Measurements from ENCODE around the gene CPNE1.

Gene CPNE1

DNA sequence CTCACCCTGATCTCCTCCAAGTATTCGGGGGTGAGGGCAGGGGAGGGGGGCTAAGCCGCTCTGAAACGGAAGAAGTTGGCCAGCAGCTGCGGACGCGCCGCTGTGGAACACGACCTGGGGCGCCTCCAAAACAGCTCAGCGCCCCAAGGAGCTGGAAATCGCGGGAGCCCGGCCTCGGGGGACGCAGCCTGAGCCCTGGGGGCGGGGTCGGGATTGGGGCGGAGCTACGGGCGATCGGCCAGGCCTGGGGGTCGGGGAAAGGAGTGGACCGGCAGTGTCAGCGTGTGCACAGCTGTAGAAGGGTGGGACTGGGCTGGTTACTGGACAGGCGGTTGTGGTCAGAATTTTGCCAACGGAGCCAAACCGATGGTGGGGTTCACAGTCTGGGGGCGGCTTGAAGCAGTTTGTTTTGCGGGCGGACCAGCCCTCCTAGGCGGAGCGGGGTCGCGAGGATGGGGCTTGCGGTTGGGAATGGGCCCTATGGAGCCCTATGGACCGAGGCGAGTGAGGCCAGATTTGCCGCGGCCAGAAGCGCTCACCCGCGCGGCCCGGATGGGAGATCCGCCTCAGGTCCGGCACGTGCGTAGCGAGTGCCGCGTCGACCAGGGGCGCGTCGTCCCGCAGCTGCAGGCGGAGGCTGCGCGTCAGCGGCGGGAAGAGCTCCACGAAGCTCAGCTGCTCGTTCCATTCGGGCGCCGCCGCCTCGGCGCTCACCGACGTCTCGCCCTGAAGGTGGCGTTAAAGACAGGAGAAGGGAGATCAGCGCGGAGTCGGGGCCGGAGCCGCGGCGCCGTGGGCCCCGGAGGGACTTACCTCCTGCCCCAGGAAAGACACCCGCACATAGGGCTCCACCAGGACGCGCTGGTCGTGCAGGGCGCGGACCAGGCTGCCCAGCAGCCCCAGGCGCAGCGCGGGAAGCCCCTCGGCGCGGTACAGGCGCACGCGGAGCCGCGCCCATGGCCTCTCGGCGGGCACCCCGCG lies 63.4 kb downstream of the CPNE1 start:
- peak; percentile 41 to 62 (median 62) for DNase-seq (ENCODE audit: low read depth in 3 of 3, low spot score in 1 of 3)

DNA sequence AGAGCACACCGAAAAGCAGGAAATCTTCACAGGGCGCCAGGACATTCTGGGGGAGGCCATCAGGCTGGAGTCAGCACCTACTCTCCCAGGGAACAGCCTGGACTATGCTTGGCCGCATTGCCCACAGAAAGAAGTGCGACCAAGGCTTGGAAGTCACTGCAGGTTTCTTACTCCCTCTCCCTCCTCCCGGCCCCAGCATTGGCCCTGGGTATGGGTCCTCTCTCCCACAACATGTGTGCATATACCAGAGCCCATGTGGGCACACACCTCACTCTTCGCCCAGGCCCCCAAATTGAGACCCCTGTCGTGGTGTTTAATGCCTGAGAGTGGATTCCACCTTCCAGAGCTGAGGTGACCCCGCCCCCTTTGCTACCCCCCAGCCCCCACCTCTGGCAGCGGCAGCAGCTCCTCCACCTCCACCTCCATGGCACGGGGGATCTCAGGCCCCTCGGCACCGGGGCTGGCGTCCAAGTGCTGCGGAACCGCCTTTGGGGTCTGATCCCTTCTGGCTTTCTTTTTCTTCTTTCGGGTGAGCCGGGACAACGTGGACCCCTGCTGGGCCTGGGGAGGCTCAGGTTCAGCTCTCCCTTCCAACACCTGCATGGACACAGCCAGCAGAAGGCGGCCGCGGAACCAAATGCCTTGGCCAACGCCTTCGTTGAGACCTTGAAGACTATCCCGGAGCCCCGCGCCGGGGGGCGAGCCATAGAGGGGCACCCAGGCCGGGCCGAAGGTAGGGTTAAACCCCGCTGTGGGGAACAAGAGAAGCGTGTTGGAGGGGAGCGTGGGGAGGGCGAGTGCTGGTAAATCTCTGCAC lies 64.3 kb downstream of the CPNE1 start:
- DNase-seq (ENCODE audit: low read depth in 3 of 3, low spot score in 1 of 3): no peak

DNA sequence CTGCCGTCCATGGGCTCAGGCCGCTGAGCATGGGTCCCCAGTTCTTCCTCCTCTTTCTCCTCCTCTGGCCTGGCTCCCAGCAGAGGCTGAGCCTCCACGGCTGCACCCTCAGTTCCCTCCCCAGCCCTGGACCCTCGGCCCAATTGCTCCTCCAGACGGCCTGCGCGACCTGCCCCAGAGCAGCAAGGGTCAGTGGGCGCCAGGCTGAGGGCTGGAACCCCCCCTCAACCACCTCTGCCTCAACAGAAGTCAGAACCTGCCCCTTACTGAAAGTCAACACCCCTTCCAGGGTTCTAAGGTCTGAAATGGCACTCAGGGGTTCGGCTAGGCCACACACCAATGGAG lies 65.0 kb downstream of the CPNE1 start:
- no peak for DNase-seq (ENCODE audit: low read depth in 3 of 3, low spot score in 1 of 3)

DNA sequence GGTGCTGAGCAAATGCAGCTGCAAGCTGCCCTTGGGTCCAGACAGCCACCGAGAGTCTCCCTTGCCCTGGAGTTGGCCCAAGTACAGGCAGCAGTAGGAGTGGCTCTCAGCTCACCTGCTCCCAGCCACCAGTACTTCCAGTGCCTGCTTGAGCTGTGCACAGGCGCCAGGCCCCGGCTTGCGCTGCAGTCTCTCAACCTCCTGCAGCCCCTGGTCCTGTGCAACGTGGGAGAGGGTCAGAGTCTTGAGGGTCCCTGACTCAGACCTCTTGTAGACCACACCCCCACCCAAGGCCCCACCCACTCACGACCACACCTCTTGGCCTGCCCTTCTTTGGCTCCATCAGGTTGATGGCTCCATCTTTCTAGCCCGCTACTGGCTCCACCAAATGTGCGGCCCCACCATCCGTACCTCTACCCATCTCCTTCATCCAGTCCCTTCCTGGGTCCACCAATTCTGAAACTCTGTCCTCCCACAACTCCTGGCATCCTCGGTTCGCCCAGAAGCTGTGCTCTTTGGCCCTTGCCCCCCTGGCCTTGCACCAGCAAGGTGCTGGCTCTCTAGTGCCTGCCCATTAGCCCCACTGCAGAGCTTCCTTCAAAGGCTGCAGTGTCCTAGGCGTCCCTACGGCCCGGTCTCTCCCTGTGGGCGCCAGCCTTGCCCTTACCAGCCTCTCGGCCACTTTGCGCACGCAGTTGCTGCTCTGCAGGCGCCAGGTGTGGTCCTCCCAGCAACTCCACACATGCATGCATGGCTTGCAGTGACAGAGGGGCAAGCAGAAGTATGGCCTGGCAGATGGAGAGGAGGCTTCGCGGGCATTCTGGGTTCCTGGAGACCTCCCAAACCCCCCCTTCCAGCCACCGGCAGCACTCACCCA lies 65.6 kb downstream of the CPNE1 start:
- DNase-seq (ENCODE audit: low read depth in 3 of 3, low spot score in 1 of 3): no peak

DNA sequence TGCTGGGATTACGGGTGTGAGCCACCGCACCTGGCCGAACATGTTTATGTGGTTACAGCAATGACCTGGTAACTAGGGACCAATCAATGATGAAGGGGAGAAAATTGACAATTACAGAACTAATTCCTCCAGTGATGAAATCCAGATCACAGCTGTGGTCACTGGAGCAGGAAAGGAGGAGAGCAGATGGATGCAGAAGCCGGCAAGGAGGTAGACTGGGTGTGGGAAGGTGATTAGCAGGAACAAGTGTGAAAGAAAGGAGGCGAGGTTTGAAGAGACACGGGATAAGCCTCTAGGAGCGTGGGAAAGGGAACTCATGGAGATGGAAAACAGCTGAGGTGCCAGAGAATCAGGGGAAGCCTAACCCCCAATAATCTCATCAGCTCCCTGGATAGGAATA lies 66.2 kb downstream of the CPNE1 start:
- DNase-seq (ENCODE audit: low read depth in 3 of 3, low spot score in 1 of 3): no peak

DNA sequence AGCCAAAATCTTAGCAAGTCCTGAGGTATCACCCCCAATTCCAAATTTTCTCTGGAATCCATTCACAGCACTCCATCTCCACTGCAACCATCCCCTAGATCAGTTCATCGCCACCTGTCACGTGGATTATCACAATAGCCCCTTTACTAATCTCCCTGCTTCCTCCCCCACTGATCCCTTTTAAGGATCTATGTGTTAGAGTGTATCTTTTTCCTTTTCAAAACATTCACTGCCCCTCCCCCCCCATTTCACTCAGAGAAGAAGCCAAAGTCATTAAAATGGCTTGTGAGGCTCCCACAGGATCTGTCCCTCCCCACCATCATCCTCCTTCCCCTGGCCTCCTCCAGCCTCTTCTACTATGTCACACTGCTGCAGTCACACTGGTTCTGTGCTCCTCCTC lies 67.5 kb downstream of the CPNE1 start:
- no peak for DNase-seq (ENCODE audit: low read depth in 3 of 3, low spot score in 1 of 3)

DNA sequence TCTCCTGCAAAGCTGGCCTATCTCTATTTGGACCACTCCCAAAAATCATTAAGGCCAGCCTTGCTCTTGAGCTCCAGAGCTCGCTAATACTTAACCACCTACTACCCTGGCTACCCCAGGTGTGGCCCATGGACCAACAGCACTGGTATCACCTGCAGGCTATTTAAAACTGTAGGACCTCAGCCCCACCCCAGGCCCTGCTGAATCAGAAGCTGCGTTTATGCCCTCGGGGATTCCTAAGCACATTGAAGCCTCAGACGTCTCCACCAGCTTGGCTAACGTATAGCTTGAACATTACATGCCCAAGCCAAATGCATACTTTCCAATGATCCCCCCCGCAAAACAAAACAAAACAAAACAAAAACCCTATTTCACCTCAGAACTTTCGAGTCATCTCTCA lies 68.8 kb downstream of the CPNE1 start:
- DNase-seq (ENCODE audit: low read depth in 3 of 3, low spot score in 1 of 3): no peak

DNA sequence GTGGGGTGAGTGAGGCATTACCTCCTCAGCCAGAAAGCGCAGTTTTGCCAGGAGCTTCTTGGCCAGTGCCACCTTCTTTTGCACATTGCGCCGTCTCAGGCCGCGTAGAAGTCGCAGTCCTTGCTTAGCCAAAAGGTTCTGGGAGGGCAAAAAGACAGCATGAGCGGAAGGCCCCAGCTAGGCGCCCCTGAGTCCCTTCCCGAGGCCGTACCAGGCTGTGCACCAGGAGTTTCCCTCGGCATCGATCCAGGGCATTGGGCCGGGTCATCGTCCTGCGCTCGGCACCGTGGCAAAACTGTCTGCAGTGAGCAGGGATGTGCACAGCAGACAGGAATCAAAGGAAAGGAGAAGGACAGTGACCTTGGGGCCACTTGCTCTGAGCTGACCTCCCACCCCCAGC lies 69.2 kb downstream of the CPNE1 start:
- no peak for DNase-seq (ENCODE audit: low read depth in 3 of 3, low spot score in 1 of 3)

DNA sequence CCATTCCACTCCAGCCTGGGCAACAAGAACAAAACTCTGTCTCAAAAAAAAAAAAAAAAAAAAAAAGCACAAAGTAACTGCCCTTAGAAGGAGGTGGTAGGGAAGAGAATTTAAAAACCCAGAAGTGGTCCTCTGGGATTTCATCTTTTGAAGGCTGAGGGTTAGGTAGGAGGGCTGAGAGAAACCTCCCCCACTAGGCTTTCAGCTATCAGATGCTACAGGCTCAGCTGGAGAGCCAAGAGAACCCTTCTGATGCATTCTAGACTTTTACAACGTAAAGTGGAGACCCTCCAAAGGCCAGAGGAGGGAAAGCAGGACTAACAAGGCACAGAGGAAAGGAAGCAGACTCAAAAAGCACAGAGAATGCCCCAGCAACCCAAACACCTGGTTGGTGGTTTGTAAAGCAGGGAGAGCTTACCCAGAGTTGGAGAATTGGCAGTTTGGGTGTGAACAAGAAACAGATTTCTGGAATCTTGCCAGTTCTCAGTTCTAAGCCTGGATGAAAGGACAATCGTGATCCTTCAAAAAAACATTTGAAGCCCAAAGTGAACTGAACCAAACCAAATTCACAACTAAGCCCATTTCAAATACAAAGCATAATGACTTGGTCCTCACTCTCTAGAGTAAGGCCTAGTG lies 72.2 kb downstream of the CPNE1 start:
- no peak for DNase-seq (ENCODE audit: low read depth in 3 of 3, low spot score in 1 of 3)

DNA sequence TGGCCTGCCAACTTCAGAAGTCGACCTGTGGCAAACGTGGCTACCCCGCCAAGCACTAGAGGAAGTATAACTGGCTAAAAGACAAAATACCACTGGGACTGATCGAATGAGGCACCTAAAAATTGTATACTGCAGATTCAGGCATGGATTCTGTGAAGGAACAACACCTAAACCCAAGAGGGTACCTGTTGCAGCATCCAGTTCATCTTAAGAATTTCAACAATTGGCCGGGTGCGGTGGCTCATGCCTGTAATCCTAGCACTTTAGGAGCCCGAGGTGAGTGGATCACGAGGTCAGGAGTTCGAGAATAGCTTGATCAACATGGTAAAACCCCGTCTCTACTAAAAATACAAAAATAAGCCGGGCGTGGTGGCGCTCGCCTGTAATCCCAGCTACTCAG lies 76.3 kb downstream of the CPNE1 start:
- no peak for DNase-seq (ENCODE audit: low read depth in 3 of 3, low spot score in 1 of 3)

DNA sequence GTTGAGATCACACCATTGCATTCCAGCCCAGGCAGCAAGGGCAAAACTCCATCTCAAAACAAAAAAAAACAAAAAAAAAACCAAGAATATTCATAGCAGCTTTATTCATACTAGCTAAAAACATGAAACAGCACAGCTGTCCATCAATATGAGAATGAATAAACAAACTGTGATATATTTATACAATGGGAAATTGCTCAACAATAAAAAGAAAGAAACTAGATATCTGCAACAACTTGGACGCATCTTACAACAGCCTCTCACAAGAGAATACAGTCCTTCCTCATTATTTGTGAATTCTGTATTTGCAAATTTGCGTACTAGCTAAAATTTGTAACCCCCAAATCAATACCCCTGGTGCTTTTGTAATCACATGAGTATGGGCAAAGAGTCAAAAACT lies 77.3 kb downstream of the CPNE1 start:
- no peak for DNase-seq (ENCODE audit: low read depth in 3 of 3, low spot score in 1 of 3)

DNA sequence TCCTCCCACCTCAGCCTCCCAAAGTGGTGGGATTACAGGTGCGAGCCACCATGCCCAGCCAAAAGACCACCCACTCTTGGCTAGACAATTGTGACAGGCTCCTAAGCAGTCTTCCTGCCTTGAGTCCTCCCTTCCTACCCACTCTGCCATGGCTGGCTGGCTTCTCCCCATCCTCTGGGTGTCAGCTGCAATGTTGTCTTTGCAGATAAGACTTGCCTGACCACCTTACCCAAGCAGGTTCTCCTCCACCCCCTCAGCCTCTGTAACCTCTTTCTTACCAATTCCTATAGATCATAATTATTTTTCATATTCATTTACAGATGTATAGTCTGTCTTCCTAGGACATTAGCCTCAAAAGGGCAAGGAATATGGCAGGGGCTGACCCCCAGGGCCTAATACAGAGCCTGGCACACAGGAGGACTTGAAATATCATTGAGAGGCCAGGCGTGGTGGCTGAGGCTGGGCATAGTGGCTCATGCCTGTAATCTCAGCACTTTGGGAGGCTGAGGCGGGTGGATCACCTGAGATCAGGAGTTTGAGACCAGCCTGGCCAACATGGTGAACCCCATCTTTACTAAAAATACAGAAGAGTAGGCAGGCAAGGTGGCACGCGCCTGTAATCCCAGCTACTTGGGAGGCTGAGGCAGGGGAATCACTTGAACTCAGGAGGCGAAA lies 77.8 kb downstream of the CPNE1 start:
- DNase-seq (ENCODE audit: low read depth in 3 of 3, low spot score in 1 of 3): no peak

DNA sequence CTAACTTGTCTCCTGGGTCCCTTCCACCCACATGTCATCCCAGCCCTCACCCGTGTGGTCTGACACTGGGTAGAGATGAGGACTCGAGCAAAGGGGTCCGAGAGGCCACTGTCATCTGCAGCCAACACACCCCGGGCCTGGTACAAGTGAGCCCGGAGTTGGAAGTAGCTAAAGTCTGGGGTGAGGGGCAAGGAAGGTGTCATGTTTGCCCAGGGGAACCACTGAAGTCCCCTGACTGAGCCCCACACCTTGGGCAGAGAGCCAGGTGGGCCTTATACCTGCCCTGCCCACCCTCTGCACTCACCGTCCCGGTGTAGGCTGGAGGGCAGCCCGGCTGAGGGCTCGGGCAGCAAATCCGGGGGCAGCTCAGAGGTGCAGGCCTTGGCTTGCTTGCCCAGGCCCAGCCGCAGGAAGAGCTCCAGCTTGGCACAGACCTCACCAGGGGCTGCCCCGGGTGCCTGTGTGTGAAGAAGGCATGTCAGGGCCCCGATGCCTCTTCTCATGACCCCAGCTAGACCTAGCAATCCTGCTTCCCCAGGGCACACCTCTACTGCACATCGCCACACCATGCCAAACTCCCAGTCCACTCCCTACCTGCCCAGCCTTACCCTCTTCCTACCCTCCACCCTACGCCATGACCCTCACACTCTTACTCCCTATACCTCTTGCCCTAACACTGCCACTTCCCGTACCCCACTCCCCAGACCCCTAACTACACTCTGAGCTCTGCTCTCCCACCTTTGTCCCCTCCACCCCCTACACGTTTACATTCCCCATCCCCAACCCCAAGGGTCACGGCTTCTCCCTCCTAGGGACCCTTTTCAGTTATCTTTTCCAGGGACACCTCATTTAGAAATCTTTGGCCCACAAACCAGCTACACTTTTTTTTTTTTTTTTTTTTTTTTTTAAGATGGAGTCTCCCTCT lies 80.8 kb downstream of the CPNE1 start:
- no peak for DNase-seq (ENCODE audit: low read depth in 3 of 3, low spot score in 1 of 3)

DNA sequence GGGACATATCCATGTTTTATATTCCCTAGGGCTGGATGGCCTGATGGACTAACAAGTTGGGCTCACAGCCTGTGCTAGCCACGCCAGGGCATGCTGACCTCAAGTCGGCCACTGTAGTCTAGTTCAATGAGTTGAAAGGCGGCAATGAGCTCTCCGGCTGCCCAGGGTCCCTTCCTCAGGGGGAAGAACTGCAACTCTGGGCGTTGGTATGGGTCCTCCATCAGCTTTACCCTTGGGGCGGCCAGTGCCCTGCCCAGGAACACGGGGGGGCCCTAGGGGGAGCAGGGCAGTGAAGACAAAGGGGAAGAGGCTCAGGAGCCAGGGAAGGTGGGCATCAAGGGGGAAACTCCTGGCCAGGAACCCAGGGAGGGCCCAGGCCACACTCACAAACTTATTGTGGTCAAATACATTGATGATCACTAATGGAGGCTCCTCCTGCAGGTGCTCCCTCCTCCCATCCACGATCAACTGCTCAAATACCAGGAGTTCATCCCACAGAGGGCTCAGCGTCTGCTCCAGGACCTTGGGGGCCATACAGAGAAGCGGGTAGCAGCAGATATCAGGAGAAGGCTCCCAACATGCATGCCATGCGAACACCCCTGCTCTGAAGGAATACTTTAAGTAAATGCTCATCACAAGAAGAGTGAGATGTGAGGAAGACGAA lies 81.8 kb downstream of the CPNE1 start:
- DNase-seq (ENCODE audit: low read depth in 3 of 3, low spot score in 1 of 3): no peak

DNA sequence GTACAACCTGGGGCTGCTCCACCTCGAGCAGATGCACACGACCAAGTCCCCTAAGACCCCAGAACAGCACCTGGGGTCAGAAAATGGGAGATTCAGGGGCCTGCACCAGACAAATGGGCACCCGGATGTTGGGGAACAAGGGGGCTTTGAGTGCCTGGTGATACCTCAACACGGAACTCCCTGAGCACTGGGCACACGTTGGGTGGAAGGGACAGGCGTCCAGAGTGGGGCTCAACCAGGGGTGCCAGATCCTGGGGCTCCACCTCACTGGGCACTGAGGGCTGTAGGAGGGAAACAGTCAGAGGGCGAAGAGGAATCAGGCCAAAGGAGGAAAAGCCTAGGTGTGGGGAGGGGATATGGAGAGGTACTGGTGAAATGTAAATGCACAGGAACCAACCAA lies 82.6 kb downstream of the CPNE1 start:
- DNase-seq (ENCODE audit: low read depth in 3 of 3, low spot score in 1 of 3): no peak

DNA sequence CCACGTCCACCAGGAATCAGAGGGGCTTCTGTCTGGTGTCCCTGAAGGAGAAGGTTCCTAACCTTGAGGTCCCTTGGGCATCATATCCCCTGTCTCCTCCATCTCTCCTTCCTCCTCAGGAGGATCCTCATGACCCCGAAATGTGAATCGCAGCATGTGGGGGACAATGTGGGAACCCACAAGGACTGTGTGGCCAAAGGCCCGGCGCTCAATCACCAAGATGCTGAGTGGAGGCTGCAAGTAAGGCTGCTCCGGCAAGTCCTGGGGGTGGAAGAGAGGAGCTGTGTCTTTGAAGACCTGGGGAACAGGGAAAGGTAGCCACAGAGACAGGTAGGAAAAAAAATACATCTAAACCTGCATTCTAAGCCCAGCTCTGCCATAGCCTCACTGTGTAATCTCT lies 85.5 kb downstream of the CPNE1 start:
- no peak for DNase-seq (ENCODE audit: low read depth in 3 of 3, low spot score in 1 of 3)

DNA sequence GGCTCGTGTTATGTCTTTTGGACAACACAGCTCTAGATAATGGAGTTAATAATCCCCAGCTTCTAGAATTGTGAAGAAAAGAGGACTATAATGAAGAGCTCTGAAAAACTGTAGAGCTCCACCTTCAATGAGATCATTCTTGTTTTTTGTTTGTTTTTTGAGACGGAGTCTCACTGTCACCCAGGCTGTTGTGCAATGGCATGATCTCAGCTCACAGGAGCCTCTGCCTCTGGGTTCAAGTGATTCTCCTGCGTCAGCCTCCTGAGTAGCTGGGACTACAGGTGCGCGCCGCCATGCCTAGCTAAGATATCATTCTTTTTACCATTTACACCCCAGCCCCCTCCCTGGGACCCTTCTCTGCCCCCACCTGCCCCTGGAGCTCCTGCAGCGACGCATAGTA lies 86.2 kb downstream of the CPNE1 start:
- no peak for DNase-seq (ENCODE audit: low read depth in 3 of 3, low spot score in 1 of 3)

DNA sequence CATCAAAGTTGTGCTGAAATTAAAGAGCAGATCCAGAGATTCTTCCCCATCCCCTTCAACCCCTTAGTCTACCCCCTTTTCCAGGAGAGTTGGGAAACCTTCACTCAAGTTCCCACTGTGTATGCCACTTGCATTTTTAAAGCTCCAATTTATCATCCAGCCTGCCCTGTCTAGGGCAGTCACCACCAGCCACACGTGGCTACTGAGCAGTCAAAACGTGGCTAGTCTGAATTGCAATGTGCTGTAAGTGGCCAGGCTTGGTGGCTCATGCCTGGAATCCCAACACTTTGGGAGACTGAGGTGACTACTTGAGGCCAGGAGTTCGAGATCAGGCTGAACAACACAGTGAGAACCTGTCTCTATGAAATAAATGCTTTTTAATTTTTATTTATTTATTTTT lies 87.9 kb downstream of the CPNE1 start:
- no peak for DNase-seq (ENCODE audit: low read depth in 3 of 3, low spot score in 1 of 3)
